Mesenchymal stem cell (in vitro differentiated cells and primary cell): ENCODE results near the gene TRIM67.

Experiments
- DNase-seq: peaks from one replicate; pipeline ENCODE4 v3.0.0-alpha.2; 2013
- H2AFZ ChIP-seq: one replicate; pipeline ENCODE4 v1.6.1; 2013; ENCODE audit warnings: low read depth, mild to moderate bottlenecking, control low read depth, inconsistent platforms, low read length, moderate library complexity
- H2AK5ac ChIP-seq: 2 replicates; pipeline ENCODE4 v1.6.1; 2013; ENCODE audit warnings: low read length, moderate library complexity, mild to moderate bottlenecking, inconsistent platforms; ENCODE audit not compliant: severe bottlenecking
- H2BK120ac ChIP-seq: one replicate; pipeline ENCODE4 v1.6.1; 2013; ENCODE audit warnings: low read depth, mild to moderate bottlenecking, inconsistent platforms, low read length, moderate library complexity
- H2BK12ac ChIP-seq, 2 experiments: one replicate each; pipeline ENCODE4 v1.6.1; 2013; ENCODE audit warnings: inconsistent platforms in 2 of 2, low read length in 2 of 2, mild to moderate bottlenecking in 2 of 2, moderate library complexity in 2 of 2, control low read depth in 1 of 2
- H2BK15ac ChIP-seq: one replicate; pipeline ENCODE4 v1.6.1; 2013; ENCODE audit warnings: mild to moderate bottlenecking, low read depth, inconsistent platforms; ENCODE audit not compliant: poor library complexity, severe bottlenecking
- H2BK5ac ChIP-seq: 2 replicates; pipeline ENCODE4 v1.6.1; 2013; ENCODE audit warnings: low read depth, mild to moderate bottlenecking, low read length, control low read depth, inconsistent platforms; ENCODE audit not compliant: poor library complexity, severe bottlenecking
- H3K14ac ChIP-seq, 2 experiments: one replicate each; pipeline ENCODE4 v1.6.1; 2013; ENCODE audit warnings: inconsistent platforms in 2 of 2, low read length in 2 of 2, control low read depth in 1 of 2, mild to moderate bottlenecking in 1 of 2, moderate library complexity in 1 of 2
- H3K18ac ChIP-seq, 2 experiments: one replicate each; pipeline ENCODE4 v1.6.1; 2013; ENCODE audit warnings: inconsistent platforms in 2 of 2, low read length in 2 of 2, control low read depth in 1 of 2, low read depth in 1 of 2, mild to moderate bottlenecking in 1 of 2
- H3K23ac ChIP-seq, 2 experiments: one replicate each; pipeline ENCODE4 v1.6.1; 2013; ENCODE audit warnings: inconsistent platforms in 2 of 2, low read length in 2 of 2, mild to moderate bottlenecking in 2 of 2, moderate library complexity in 2 of 2, control low read depth in 1 of 2
- H3K27ac ChIP-seq: 2 replicates; pipeline ENCODE4 v1.5.1; 2013; ENCODE audit warnings: mild to moderate bottlenecking, moderate library complexity, low read length, control low read depth, inconsistent platforms; ENCODE audit not compliant: poor library complexity, severe bottlenecking
- H3K27me3 ChIP-seq, 2 experiments: 2 replicates each; pipeline versions ENCODE4 v1.6.1 to v1.7.0; 2013; ENCODE audit warnings: low read length in 2 of 2, mild to moderate bottlenecking in 2 of 2, moderate library complexity in 2 of 2, control low read depth in 1 of 2, inconsistent platforms in 1 of 2; ENCODE audit not compliant: control insufficient read depth in 1 of 2, insufficient read depth in 1 of 2
- H3K36me3 ChIP-seq, 2 experiments: 2 replicates each; pipeline versions ENCODE4 v1.6.1 to v1.7.0; 2013; ENCODE audit warnings: low read length in 2 of 2, control low read depth in 1 of 2, inconsistent platforms in 1 of 2, low read depth in 1 of 2, mild to moderate bottlenecking in 1 of 2; ENCODE audit not compliant: insufficient read depth in 2 of 2, control insufficient read depth in 1 of 2
- H3K4ac ChIP-seq, 2 experiments: one replicate each; pipeline ENCODE4 v1.6.1; 2013; ENCODE audit warnings: inconsistent platforms in 2 of 2, low read length in 2 of 2, mild to moderate bottlenecking in 2 of 2, moderate library complexity in 2 of 2, control low read depth in 1 of 2, low read depth in 1 of 2
- H3K4me1 ChIP-seq: 2 replicates; pipeline ENCODE4 v1.6.1; 2013; ENCODE audit warnings: low read depth, low read length, control low read depth; ENCODE audit not compliant: control insufficient read depth, insufficient read depth
- H3K4me2 ChIP-seq: 2 replicates; pipeline ENCODE4 v1.6.1; 2013; ENCODE audit warnings: low read length, mild to moderate bottlenecking, inconsistent platforms; ENCODE audit not compliant: poor library complexity, severe bottlenecking
- H3K4me3 ChIP-seq, 2 experiments: 2 replicates each; pipeline versions ENCODE4 v1.5.1 to v1.7.0; 2013; ENCODE audit warnings: low read length in 2 of 2, mild to moderate bottlenecking in 2 of 2, control low read depth in 1 of 2, low read depth in 1 of 2; ENCODE audit not compliant: insufficient read depth in 1 of 2
- H3K79me1 ChIP-seq: replicated peaks from 2 replicates; pipeline ENCODE4 v1.6.1; 2013; ENCODE audit warnings: mild to moderate bottlenecking, control low read depth, low read length, inconsistent platforms; ENCODE audit not compliant: poor library complexity, severe bottlenecking
- H3K9ac ChIP-seq: 2 replicates; pipeline ENCODE4 v1.7.0; 2013; ENCODE audit warnings: mild to moderate bottlenecking, low read length, moderate library complexity
- H3K9me3 ChIP-seq: 2 replicates; pipeline ENCODE4 v1.7.0; 2013; ENCODE audit warnings: mild to moderate bottlenecking, low read length; ENCODE audit not compliant: control insufficient read depth
- H4K8ac ChIP-seq: one replicate; pipeline ENCODE4 v1.6.1; 2013; ENCODE audit warnings: inconsistent platforms, mild to moderate bottlenecking, low read length, moderate library complexity
- H4K91ac ChIP-seq: one replicate; pipeline ENCODE4 v1.6.1; 2013; ENCODE audit warnings: mild to moderate bottlenecking, low read length, inconsistent platforms
- WGBS: methylation state at CpG from one replicate; pipeline ENCODE4 v1.1.7; 2013; ENCODE audit warnings: mixed read lengths; 5-methylcytosine and 5-hydroxymethylcytosine counted together

TRIM67 gene

DNA sequence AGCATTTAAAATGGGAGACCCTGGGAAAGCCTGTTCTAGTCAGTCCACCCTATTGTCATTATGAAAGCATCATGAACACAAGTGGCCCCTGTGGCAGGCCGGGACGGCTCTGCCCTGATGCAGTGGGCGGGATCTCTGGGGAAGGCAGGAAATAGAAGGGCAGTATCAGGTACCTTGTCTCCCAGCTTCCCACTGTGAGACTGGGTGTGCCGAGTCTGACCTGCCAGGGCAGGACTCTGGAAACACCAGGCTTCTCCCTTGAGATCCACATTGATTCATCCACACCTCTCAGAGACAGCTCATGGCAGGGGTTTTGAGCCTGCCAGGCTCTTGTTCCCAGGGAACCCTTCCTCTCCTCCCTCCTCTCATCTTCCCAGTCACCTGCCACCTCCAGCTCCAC, 54.6 kb downstream of the TRIM67 start:
- no peak overlapping the region for H3K4ac ChIP-seq
- H4K91ac ChIP-seq: no peak overlapping the region
- no peak overlapping the region for H3K4me3 ChIP-seq
- no peak overlapping the region for H2BK12ac ChIP-seq
- no peaks in the 10 kb centered on the region for H3K9me3 ChIP-seq
- H2BK120ac ChIP-seq: no peak overlapping the region
- no peak overlapping the region for H3K9ac ChIP-seq
- H4K8ac ChIP-seq: no peak overlapping the region
- 39% methylated on average over 4 of the region's 4 CpGs for WGBS
- no peak overlapping the region for H2BK5ac ChIP-seq
- H2BK15ac ChIP-seq: no peak overlapping the region
- H2AFZ ChIP-seq: no peak overlapping the region
- H3K14ac ChIP-seq: no peak overlapping the region
- H3K18ac ChIP-seq: no peak overlapping the region
- H3K27ac ChIP-seq: no peak overlapping the region
- H3K23ac ChIP-seq: no peak overlapping the region
- H3K27me3 ChIP-seq: peaks cover 53 to 63% of the 10 kb centered on the region in 2 experiments
- peaks cover 2% of the 10 kb centered on the region for H3K4me1 ChIP-seq
- no peaks in the 10 kb centered on the region for H3K79me1 ChIP-seq
- H2AK5ac ChIP-seq: no peak overlapping the region
- H3K4me2 ChIP-seq: no peak overlapping the region
- DNase-seq: no peak
- no peaks in the 10 kb centered on the region for H3K36me3 ChIP-seq

DNA sequence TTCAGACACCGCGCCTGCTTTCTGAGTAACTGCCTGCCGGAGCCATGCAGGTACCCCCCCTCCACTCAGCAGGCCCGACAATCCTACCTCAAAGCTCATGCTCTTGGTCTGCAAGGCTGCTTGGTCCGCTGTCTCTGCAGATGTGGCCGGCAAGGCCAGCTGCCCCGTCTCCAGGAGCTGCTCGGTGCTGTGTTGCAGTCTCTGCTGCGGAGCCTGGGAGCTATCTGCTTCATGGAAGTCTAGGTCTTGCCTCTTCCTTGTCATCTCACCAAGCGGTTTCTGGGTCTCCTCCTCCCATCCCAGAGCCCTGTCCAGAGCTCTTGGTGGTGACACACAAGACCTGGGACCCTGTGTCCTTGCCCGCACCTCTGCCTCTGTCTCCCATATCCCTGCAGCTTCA, 55.2 kb downstream of the TRIM67 start:
- no peak overlapping the region for H3K4me3 ChIP-seq
- no peak overlapping the region for H2AFZ ChIP-seq
- no peak overlapping the region for H2BK12ac ChIP-seq
- no peak for DNase-seq
- no peak overlapping the region for H2BK15ac ChIP-seq
- WGBS: 81% methylated on average over 11 of the region's 11 CpGs
- no peak overlapping the region for H3K27ac ChIP-seq
- H2BK120ac ChIP-seq: no peak overlapping the region
- H4K91ac ChIP-seq: no peak overlapping the region
- H2BK5ac ChIP-seq: no peak overlapping the region
- no peak overlapping the region for H3K9ac ChIP-seq
- H3K14ac ChIP-seq: no peak overlapping the region
- H3K4me1 ChIP-seq: no peaks in the 10 kb centered on the region
- no peaks in the 10 kb centered on the region for H3K36me3 ChIP-seq
- H3K23ac ChIP-seq: no peak overlapping the region
- H3K9me3 ChIP-seq: no peaks in the 10 kb centered on the region
- no peak overlapping the region for H2AK5ac ChIP-seq
- H4K8ac ChIP-seq: no peak overlapping the region
- H3K27me3 ChIP-seq: peaks cover 53 to 63% of the 10 kb centered on the region in 2 experiments
- no peak overlapping the region for H3K18ac ChIP-seq
- H3K4me2 ChIP-seq: no peak overlapping the region
- H3K4ac ChIP-seq: no peak overlapping the region
- no peaks in the 10 kb centered on the region for H3K79me1 ChIP-seq

DNA sequence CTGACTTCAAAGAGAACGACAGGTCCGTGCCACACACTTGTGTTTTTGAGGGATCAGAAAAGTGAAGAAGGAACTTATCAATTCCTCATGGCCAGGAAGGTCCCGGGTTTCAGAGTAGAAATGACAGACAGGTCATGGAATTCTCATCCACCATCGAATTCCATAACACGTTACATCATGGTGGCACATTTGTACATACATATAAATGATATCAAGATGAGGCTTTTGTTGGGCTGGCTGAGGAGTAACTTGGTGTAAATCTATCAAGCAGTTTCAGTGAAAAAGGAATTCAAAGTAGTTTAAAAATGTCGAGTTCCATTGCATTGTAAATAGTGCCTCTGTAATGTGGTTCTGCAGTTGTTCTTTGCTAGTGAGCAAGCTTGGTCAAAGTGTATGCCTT, 56.2 kb downstream of the TRIM67 start:
- WGBS: 90% methylated on average over 3 of the region's 6 CpGs
- Histone ChIP-seq H3K9ac (no peak overlapping the region), H4K8ac (no peak overlapping the region)

DNA sequence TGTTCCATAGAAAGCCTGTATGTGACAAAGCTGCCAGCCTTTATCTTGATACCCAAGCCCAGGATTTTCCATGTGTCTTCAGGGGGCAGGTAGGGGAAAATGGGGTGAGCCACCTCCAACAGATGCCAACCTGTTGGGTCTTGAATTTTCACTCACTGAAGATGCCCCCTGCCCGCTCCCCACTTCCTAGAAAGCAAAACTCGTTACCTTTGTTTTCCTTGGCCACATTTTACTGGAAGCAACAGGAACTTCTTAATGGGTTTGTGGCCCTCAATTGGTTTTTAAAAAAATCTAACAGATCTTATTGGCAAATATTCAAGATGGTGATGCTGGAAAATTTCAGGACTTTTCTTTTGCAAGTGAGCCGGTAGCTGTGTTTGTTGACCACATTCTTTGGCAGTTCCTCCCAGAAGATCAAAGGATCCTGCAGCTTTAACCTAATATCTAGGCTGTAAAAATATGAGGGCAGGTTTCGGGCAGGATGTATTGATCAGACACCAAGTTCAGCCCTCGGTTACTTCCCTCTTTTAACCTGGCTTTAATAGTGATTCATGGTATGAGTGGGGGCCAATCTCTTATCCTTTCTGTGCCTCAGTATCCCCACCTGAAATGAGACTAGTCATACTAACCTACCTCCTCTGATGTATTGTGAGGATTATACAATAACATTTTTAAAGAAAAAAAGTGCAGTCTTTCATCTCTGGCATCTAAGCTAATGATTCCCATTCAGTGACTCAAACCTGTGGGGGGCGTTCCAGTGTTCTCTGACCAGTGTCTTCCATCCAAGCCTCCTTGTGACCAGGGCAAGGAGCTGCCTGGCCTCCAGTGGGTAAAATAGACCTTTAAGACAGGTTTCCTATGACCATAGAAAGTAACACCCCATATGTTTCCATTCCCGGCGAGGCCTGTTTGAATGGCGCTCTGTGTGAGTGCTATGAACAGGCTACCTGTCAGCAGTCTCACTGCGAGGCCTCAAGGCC, 57.9 kb downstream of the TRIM67 start:
- Histone ChIP-seq H3K4ac (no peak overlapping the region), H2AFZ (no peak overlapping the region), H3K18ac (no peak overlapping the region), H3K27me3 (peaks cover 36 to 43% of the 10 kb centered on the region in 2 experiments), H3K9ac (no peak overlapping the region), H3K4me1 (no peaks in the 10 kb centered on the region), H3K4me2 (no peak overlapping the region), H3K79me1 (no peaks in the 10 kb centered on the region), H3K36me3 (peaks cover 15 to 18% of the 10 kb centered on the region in 2 experiments), H3K9me3 (no peaks in the 10 kb centered on the region), H2BK5ac (no peak overlapping the region), H2BK15ac (no peak overlapping the region), H3K14ac (no peak overlapping the region), H3K4me3 (no peak overlapping the region), H2AK5ac (no peak overlapping the region), H3K27ac (no peak overlapping the region), H3K23ac (no peak overlapping the region), H2BK12ac (no peak overlapping the region), H2BK120ac (no peak overlapping the region), H4K8ac (no peak overlapping the region), H4K91ac (no peak overlapping the region)
- no peak for DNase-seq
- 92% methylated on average over 9 of the region's 10 CpGs for WGBS

More for the DNA sequence above, 56.2 kb downstream of the TRIM67 start:
- Histone ChIP-seq H3K27me3 (peaks cover 45 to 55% of the 10 kb centered on the region in 2 experiments), H3K79me1 (no peaks in the 10 kb centered on the region), H4K91ac (no peak overlapping the region), H2AK5ac (no peak overlapping the region), H2BK12ac (no peak overlapping the region), H2BK15ac (no peak overlapping the region), H3K27ac (no peak overlapping the region), H3K14ac (no peak overlapping the region), H3K4me1 (no peaks in the 10 kb centered on the region), H3K4me3 (no peak overlapping the region), H3K23ac (no peak overlapping the region), H3K4me2 (no peak overlapping the region), H3K9me3 (no peaks in the 10 kb centered on the region), H2AFZ (no peak overlapping the region), H3K18ac (no peak overlapping the region), H2BK5ac (no peak overlapping the region), H3K4ac (no peak overlapping the region), H2BK120ac (no peak overlapping the region), H3K36me3 (peaks cover 4 to 8% of the 10 kb centered on the region in 2 experiments)
- no peak for DNase-seq
